HuH-7 (cell line): Measurements from ENCODE around the gene SPRYD4.
A peak's percentile ranks its signal among the peaks of the same experiment; 100 is the strongest.

Experiments
- DNase-seq: peaks from one replicate; pipeline ENCODE4 v3.0.0; 2011; ENCODE audit warnings: low spot score

SPRYD4 gene

DNA sequence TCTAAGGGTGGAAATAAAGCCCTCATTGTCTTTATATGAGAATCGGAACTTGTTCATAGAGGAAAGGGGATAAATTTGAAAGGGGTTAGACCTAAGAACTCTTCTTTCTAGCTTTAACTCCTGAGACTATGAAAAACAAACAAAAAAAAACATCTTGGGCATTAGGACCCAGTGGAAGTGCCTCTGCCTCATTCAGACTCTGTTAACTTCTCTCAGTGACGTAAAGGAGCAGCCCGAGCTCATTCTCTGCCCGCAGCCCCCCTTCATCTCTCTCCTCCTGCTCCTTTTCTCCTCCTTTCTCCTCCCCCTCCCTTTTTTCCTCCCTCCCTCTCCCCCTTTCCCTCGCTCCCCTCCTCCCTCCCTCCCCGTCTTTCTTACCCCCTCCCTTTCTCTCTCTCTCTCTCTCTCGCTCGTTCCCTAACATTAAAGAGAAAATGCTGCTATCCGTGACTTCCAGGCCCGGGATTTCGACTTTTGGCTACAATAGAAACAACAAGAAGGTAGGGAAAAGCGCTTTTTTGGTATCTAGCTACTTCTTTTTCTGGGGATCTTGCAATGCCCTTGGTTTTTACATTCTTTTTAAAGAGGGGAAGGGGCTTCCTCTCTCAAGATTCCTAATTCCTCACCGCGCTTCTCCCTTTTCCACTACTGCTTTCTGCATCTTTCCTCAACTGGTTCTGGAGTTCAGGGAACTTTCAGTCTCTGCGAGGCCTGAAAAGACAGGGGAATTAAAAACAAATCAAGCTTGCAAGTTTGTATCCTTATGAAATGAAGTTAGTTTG is 53.4 kb downstream of the SPRYD4 start, which contains the start of gene RBMS2:
Gene RBMS2, plus strand, starts transcription at position 231 of the 782 bp plus-strand sequence. Its CDS starts 204 bp downstream, at position 435.
- DNase-seq = peak; percentile 59

DNA sequence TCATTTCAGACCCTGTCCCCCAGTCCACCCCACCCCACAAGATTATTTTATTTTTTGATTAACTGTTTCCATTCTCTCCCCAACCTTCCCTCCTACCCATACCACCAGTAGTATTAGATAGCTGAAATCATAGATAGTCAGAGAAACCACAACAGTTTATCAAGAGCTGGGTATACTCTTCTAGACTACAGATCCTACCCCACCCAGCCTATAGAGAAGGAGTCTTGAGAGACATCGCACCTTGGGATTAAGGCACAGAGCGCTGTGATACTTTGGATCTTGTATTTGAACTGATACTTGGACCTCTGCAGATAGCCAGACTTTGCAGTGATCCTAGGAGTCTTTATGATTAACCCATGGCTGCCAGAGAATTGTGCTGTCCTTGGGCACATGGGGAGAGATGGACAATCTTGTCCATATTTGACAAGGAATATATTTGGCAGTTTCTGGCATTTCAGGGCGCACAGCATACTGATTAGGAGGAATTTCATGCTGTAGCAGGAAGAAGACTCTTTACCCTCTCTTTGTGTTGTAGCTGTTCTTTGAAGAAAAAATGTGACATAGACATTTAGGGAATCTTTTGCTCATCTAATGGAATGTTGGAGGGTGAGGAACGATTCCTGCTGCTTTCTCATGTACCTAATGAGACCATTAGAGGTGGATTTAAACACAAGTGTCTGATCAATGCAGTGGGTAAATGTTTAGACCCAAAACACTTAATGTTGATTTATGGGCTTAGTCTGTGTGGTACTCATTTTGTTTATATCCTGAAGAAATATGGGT is 54.2 kb downstream of the SPRYD4 start:
- no peak for DNase-seq

DNA sequence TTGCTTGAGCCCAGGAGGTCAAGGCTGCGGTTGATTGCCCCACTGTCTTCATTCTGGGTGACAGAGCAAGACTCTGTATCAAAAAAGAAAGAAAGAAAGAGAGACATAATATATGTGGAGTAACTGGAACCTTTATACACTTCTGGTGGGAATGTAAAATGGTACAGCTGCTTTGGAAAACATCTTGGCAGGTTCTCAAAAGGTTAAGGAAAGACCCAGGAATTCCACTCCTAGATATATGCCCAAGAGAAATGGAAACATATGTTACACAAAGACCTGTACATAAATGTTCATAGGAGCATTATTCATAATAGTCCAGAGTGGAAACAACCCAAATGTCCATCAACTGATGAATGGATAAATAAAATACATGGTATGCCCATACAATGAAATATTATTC is 60.5 kb downstream of the SPRYD4 start:
- DNase-seq = no peak
